Measurements from ENCODE around the gene ATPAF1. TPM values are rescaled to one million over a fixed set of nuclear protein-coding genes. Genes with fewer than 3 reads are reported as not detected.

ATPAF1 gene
- total RNA-seq, 1 donor from 2014 or later, result 39.6 TPM

GRCh38 chr1:46601257-46602007 lies 66.7 kb downstream of the ATPAF1 start:
- no peak for TF ChIP-seq CTCF (conservative IDR thresholded peaks at IDR 0.05; ENCODE audit: low read depth, low read length)
- DNase-seq (ENCODE audit: low read depth), result no peak
- H3K4me3 ChIP-seq (ENCODE audit: low read depth, low read length), result no peak overlapping the region

- DNase-seq (ENCODE audit: low read depth), result no peak
- no peak overlapping the region for H3K4me3 ChIP-seq (ENCODE audit: low read depth, low read length)
Observed at GRCh38 chr1:46599059-46599970, 68.8 kb downstream of the ATPAF1 start.

GRCh38 chr1:46596846-46597245 lies 71.3 kb downstream of the ATPAF1 start:
- H3K4me3 ChIP-seq (ENCODE audit: low read depth, low read length), result no peak overlapping the region
- no peak for DNase-seq (ENCODE audit: low read depth)
- TF ChIP-seq CTCF (conservative IDR thresholded peaks at IDR 0.05; ENCODE audit: low read depth, low read length), result no peak

More at GRCh38 chr1:46599059-46599970, 68.8 kb downstream of the ATPAF1 start:
- no peak for TF ChIP-seq CTCF (conservative IDR thresholded peaks at IDR 0.05; ENCODE audit: low read depth, low read length)

- H3K4me3 ChIP-seq (ENCODE audit: low read depth, low read length), result no peak overlapping the region
- TF ChIP-seq CTCF (conservative IDR thresholded peaks at IDR 0.05; ENCODE audit: low read depth, low read length), result no peak
- no peak for DNase-seq (ENCODE audit: low read depth)
Observed at GRCh38 chr1:46596036-46596435, 72.1 kb downstream of the ATPAF1 start.

GRCh38 chr1:46595127-46595526 lies 73.0 kb downstream of the ATPAF1 start:
- no peak for TF ChIP-seq CTCF (conservative IDR thresholded peaks at IDR 0.05; ENCODE audit: low read depth, low read length)
- H3K4me3 ChIP-seq (ENCODE audit: low read depth, low read length), result no peak overlapping the region
- no peak for DNase-seq (ENCODE audit: low read depth)

- H3K4me3 ChIP-seq (ENCODE audit: low read depth, low read length), result no peak overlapping the region
- TF ChIP-seq CTCF (conservative IDR thresholded peaks at IDR 0.05; ENCODE audit: low read depth, low read length), result no peak
- no peak for DNase-seq (ENCODE audit: low read depth)
Observed at GRCh38 chr1:46594063-46594462, 74.1 kb downstream of the ATPAF1 start.
